Fibroblast of mammary gland (primary cell): ENCODE measurements around the gene MOB1A.

ENCODE experiments used
- DNase-seq: peaks from one replicate; pipeline ENCODE4 v3.0.0-alpha.2; 2010; ENCODE audit warnings: low read depth
- H3K4me3 ChIP-seq: 2 replicates; pipeline ENCODE4 v1.5.1; 2011; ENCODE audit warnings: low read depth, mild to moderate bottlenecking, low read length, moderate library complexity; ENCODE audit not compliant: control insufficient read depth
- CTCF ChIP-seq: conservative IDR thresholded peaks from 2 replicates; pipeline ENCODE4 v1.5.1; 2011; ENCODE audit warnings: low read depth, low read length, inconsistent platforms; ENCODE audit not compliant: control insufficient read depth, insufficient read depth

MOB1A gene

DNA sequence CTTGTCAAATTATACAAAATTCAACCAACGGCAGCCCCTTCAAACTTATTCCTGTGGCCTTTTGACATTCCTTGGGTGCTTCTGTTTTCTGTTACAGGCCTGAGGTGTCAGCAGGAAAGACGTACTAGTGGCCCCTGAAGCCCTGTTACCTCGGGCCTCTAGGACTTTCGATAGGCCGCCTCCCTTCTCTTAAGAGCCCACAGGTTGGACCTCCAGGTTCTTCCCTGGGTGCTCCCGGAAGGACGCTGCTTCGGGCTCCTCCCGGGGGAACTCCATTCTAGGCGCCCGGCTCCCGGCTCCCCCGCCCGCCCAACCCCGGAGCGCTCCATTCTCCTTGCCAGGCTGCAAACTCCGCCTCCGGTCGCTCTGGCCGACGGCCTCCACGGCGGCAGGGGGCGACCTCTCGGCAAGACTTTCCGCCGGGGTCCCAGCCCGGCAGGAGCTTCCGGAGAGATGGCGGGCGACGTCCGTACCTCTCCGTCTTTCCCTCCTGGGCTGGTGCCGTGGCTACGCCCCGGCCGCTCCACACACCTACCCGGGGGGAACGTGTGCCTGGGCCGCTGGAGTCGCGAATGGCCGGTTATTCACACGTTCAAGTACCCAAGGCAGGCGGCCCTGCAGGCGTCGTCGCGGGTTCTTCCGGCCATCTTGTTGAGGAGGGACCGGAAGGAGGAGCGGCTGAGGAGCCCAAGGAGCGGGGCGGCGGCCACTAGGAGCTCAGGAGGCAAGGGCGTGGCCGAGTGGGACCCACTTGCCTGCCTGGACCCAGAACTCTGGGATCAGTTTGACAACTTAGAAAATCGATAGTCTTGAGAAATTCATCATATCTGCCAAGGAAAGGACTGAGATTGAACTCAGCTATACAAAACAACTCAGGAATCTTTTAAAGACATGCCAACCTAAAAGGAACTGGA is 58.5 kb downstream of the MOB1A start:
- peak overlapping the region; percentile 66 for H3K4me3 ChIP-seq
- DNase-seq, result peak; percentile 76
- TF ChIP-seq CTCF, result peak; percentile 35

DNA sequence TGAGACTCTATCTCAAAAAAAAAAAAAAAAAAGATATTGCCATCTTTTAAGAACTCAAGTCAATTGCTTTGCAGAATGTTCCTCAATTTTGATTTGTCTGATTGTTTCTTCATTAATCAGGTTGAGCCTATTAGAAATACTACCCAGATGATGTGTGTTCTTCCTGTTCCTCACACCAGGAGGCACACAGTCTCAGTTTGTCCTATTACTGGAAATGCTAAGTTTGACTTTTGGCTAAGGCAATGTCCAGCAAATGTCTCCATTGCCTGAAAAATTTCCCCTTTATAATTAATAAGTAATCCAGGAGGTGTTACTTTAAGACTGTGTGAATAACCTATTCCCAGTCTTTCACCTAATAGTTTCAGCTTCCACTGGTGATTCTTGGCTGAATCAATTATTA is 59.3 kb downstream of the MOB1A start:
- peak; percentile 24 for TF ChIP-seq CTCF
- no peak overlapping the region for H3K4me3 ChIP-seq
- DNase-seq, result peak; percentile 31

DNA sequence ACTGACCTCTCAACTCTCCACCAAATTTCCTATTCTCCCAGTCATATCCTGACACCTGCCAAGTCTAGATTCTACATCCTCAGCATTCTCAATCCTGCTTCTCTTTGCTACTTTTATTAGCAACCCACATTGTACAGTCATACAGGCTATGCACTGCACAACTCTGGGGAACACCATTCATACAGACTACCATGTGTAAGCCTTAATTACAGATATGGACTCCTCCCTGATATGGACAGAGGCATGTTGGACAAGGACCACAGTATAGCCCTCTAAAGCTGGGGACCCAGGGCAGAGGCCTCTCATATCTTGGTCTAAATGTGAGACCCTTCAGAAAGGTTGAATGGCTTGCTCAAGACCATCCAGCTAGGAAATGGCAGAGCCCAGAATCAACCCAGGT is 67.3 kb downstream of the MOB1A start:
- H3K4me3 ChIP-seq, result no peak overlapping the region
- no peak for TF ChIP-seq CTCF
- no peak for DNase-seq

DNA sequence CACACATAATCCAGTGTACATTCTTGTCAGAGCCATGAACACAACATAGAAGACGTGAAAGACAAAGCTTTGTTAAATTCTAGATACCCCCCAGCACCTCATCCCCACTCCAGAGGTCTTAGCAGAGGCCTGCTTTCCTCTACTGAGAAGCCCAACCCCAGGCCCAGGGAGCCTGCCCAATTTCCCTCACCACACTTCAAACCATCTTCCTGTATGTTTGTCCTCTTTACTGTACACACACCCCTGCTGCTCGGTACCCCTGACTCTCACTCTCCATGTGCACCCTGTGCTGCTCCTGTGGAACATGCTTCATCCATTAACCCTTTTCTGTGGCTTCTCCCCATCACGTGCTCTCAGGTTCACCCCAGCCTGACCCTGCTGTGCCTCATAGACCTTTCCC is 68.1 kb downstream of the MOB1A start:
- TF ChIP-seq CTCF, result no peak
- no peak for DNase-seq
- no peak overlapping the region for H3K4me3 ChIP-seq

GRCh38 chr2:74109551-74109950 is 69.1 kb downstream of the MOB1A start:
- H3K4me3 ChIP-seq, result no peak overlapping the region
- DNase-seq, result no peak
- no peak for TF ChIP-seq CTCF

- no peak overlapping the region for H3K4me3 ChIP-seq
- no peak for TF ChIP-seq CTCF
- DNase-seq, result no peak
Observed at GRCh38 chr2:74107071-74107470, 71.6 kb downstream of the MOB1A start.

GRCh38 chr2:74105413-74105812 is 73.3 kb downstream of the MOB1A start:
- TF ChIP-seq CTCF, result no peak
- H3K4me3 ChIP-seq, result no peak overlapping the region
- DNase-seq, result no peak
